Liver (tissue), 9 donors: ENCODE data around the gene NKD2. TPM values are rescaled to one million over a fixed set of nuclear protein-coding genes. Genes with fewer than 3 reads are reported as not detected.

Experiments used
- DNase-seq: peaks from one replicate; pipeline ENCODE4 v3.0.0-alpha.2; 2017; ENCODE audit warnings: low spot score
- H3K27ac ChIP-seq, 2 donors: one replicate each; pipeline ENCODE4 v1.7.0; 2013; ENCODE audit warnings: inconsistent platforms in 2 of 2, low read length in 2 of 2, control low read depth in 1 of 2, low read depth in 1 of 2, mild to moderate bottlenecking in 1 of 2
- H3K27me3 ChIP-seq, 4 donors: one replicate each; pipeline versions ENCODE4 v1.6.1 to v1.7.0; 2013; ENCODE audit warnings: low read length in 3 of 4, inconsistent platforms in 1 of 4, mild to moderate bottlenecking in 1 of 4, moderate library complexity in 1 of 4; ENCODE audit not compliant: control insufficient read depth in 4 of 4, insufficient read depth in 4 of 4
- H3K36me3 ChIP-seq, 4 donors: one replicate each; pipeline versions ENCODE4 v1.6.1 to v1.7.0; 2013; ENCODE audit warnings: low read length in 3 of 4, mild to moderate bottlenecking in 3 of 4, low read depth in 1 of 4, moderate library complexity in 1 of 4; ENCODE audit not compliant: control insufficient read depth in 4 of 4, insufficient read depth in 3 of 4
- H3K4me1 ChIP-seq, 4 donors: one replicate each; pipeline versions ENCODE4 v1.6.1 to v1.7.0; 2013; ENCODE audit warnings: low read length in 3 of 4, mild to moderate bottlenecking in 3 of 4, moderate library complexity in 1 of 4; ENCODE audit not compliant: control insufficient read depth in 4 of 4, insufficient read depth in 4 of 4
- H3K4me3 ChIP-seq, 3 donors: one replicate each; pipeline versions ENCODE4 v1.6.1 to v1.7.0; 2013; ENCODE audit warnings: low read length in 3 of 3, control low read depth in 1 of 3, low read depth in 1 of 3, mild to moderate bottlenecking in 1 of 3
- H3K9ac ChIP-seq, 2 donors: one replicate each; pipeline ENCODE4 v1.7.0; 2013; ENCODE audit warnings: low read length in 2 of 2, mild to moderate bottlenecking in 2 of 2, moderate library complexity in 2 of 2, control low read depth in 1 of 2, low read depth in 1 of 2
- H3K9me3 ChIP-seq, 4 donors: one replicate each; pipeline versions ENCODE4 v1.6.1 to v1.7.0; 2013; ENCODE audit warnings: low read length in 3 of 4; ENCODE audit not compliant: control insufficient read depth in 4 of 4
- ATF3 ChIP-seq: IDR thresholded peaks from 2 replicates; pipeline ENCODE4 v1.6.1; 2016; ENCODE audit warnings: antibody characterized with exemption
- CTCF ChIP-seq: fragments of 150-350 bp; IDR thresholded peaks from 2 replicates; pipeline ENCODE4 v1.5.1; 2017; ENCODE audit warnings: improper control_type of control experiment, low read depth, low read length; ENCODE audit not compliant: missing input control
- EGR1 ChIP-seq, 2 donors: IDR thresholded peaks; 2 replicates each; pipeline ENCODE4 v1.6.1; 2016 to 2018; ENCODE audit warnings: antibody characterized with exemption in 2 of 2, low read depth in 2 of 2
- HNF4A ChIP-seq, 2 donors: conservative IDR thresholded peaks; 2 replicates each; pipeline ENCODE4 v1.6.1; 2016; ENCODE audit warnings: antibody characterized with exemption in 2 of 2, mild to moderate bottlenecking in 2 of 2
- JUND ChIP-seq, 2 donors: IDR thresholded peaks; 2 replicates each; pipeline ENCODE4 v1.6.1; 2016; ENCODE audit warnings: antibody characterized with exemption in 2 of 2
- MAX ChIP-seq: IDR thresholded peaks from 2 replicates; pipeline ENCODE4 v1.6.1; 2016; ENCODE audit warnings: antibody characterized with exemption
- NR2F2 ChIP-seq: IDR thresholded peaks from 2 replicates; pipeline ENCODE4 v1.6.1; 2016; ENCODE audit warnings: antibody characterized with exemption
- RAD21 ChIP-seq, 2 donors: IDR thresholded peaks; 2 replicates each; pipeline ENCODE4 v1.6.1; 2016; ENCODE audit warnings: antibody characterized with exemption in 2 of 2, mild to moderate bottlenecking in 2 of 2
- REST ChIP-seq: IDR thresholded peaks from 2 replicates; pipeline ENCODE4 v1.6.1; 2016; ENCODE audit warnings: antibody characterized with exemption, mild to moderate bottlenecking
- RXRA ChIP-seq, 2 donors: IDR thresholded peaks; 2 replicates each; pipeline ENCODE4 v1.6.1; 2017 to 2018; ENCODE audit warnings: antibody characterized with exemption in 2 of 2, mild to moderate bottlenecking in 1 of 2
- SP1 ChIP-seq: IDR thresholded peaks from 2 replicates; pipeline ENCODE4 v1.6.1; 2018; ENCODE audit warnings: antibody characterized with exemption, mild to moderate bottlenecking
- TAF1 ChIP-seq: conservative IDR thresholded peaks from 2 replicates; pipeline ENCODE4 v1.6.1; 2016; ENCODE audit warnings: antibody characterized with exemption, mild to moderate bottlenecking
- ZBTB33 ChIP-seq: IDR thresholded peaks from 2 replicates; pipeline ENCODE4 v1.6.1; 2016; ENCODE audit warnings: antibody characterized with exemption
- WGBS: extraction: QIAGEN DNeasy Blood & Tissue Kit; methylation state at CpG from one replicate; pipeline ENCODE4 v1.1.7; 2013; 5-methylcytosine and 5-hydroxymethylcytosine counted together
- polyA plus RNA-seq, 2 donors: library from polyadenylated mRNA; stranded (reverse) in 1 of 2; unstranded in 1 of 2; fragments of 200-250 nt in 1 of 2; fragments of >200 nt in 1 of 2; fragmentation: Nextera tagmentation in 1 of 2; extraction: Ambion mirVana in 1 of 2; gene quantifications; one replicate each; pipeline versions ENCODE4 v1.2.1 to v1.2.3, GENCODE V29; 2013 to 2015
- total RNA-seq, 2 donors: library from RNA; depleted of rRNA; stranded (reverse); fragments of >200 nt; gene quantifications; one replicate each; pipeline ENCODE4 v1.2.3, GENCODE V29; 2014
- donor health status: healthy.
- donor health status: healthy.
- donor health status: healthy.
- donor health status: healthy.
- donor health status: healthy.

The NKD2 gene
- total and polyA plus RNA-seq, 4 donors, result 0.09 to 1.3 (median 0.42) TPM

- no peak overlapping the region for H3K9ac ChIP-seq
- no peak overlapping the region for H3K4me3 ChIP-seq
- no peak overlapping the region for H3K27ac ChIP-seq
- peaks cover 22 to 65% (median 32%) of the 10 kb centered on the region in 4 donors for H3K36me3 ChIP-seq
- H3K4me1 ChIP-seq, result no peaks in the 10 kb centered on the region
- DNase-seq, result no peak
- H3K27me3 ChIP-seq, result no peaks in the 10 kb centered on the region
- 90% methylated on average over 46 of the region's 46 CpGs for WGBS
- no peak for TF ChIP-seq JUND (IDR thresholded peaks at IDR 0.05)
- TF ChIP-seq RAD21 (IDR thresholded peaks at IDR 0.05), result no peak
- no peak for TF ChIP-seq TAF1
- no peak for TF ChIP-seq EGR1 (IDR thresholded peaks at IDR 0.05; ENCODE audit: low read depth in 2 of 2)
- TF ChIP-seq CTCF, result no peak
- TF ChIP-seq REST, result no peak
- TF ChIP-seq ZBTB33, result no peak
- no peak for TF ChIP-seq RXRA (IDR thresholded peaks at IDR 0.05)
- no peak for TF ChIP-seq HNF4A (conservative IDR thresholded peaks at IDR 0.05)
- no peak for TF ChIP-seq ATF3
- TF ChIP-seq MAX, result no peak
- TF ChIP-seq NR2F2, result no peak
- no peaks in the 10 kb centered on the region for H3K9me3 ChIP-seq
These were observed 64.9 kb downstream of the NKD2 start for GRCh38 chr5:1073239-1074102.

GRCh38 chr5:1074226-1074625 lies 65.6 kb downstream of the NKD2 start:
- no peak for DNase-seq
- H3K9me3 ChIP-seq, result no peaks in the 10 kb centered on the region
- H3K4me3 ChIP-seq, result no peak overlapping the region
- no peaks in the 10 kb centered on the region for H3K4me1 ChIP-seq
- no peak overlapping the region for H3K9ac ChIP-seq
- H3K36me3 ChIP-seq, result peaks cover 29 to 63% (median 34%) of the 10 kb centered on the region in 4 donors
- no peak overlapping the region for H3K27ac ChIP-seq
- 94% methylated on average over 18 of the region's 18 CpGs for WGBS
- no peaks in the 10 kb centered on the region for H3K27me3 ChIP-seq
- no peak for TF ChIP-seq RAD21 (IDR thresholded peaks at IDR 0.05)
- TF ChIP-seq SP1, result no peak
- no peak for TF ChIP-seq MAX
- no peak for TF ChIP-seq REST
